K562 (cell line): Measurements from ENCODE around the gene LPCAT1. TPM values are rescaled to one million over a fixed set of nuclear protein-coding genes. Genes with fewer than 3 reads are reported as not detected.
A peak's percentile ranks its signal among the peaks of the same experiment; 100 is the strongest.

Experiments
- ATAC-seq: fragments of 200-7000 bp; cut with Tn5 transposase; 3 replicates; pipeline ENCODE4 v1.9.1; 2020; ENCODE audit warnings: moderate library complexity
- BruUV-seq: library from RNA; stranded (reverse); fragments of 400-500 nt; replicated peaks from 2 replicates; lab custom pipeline; 2021; lab: Mats Ljungman, UMichigan
- CTCF ChIA-PET: fragments of 300-600 bp; formaldehyde crosslinking; extraction: SDS; loops from one replicate; lab custom pipeline; 2021; ENCODE audit warnings: low intra/inter-chr PET ratio; lab: Yijun Ruan, JAX
- POLR2A ChIA-PET: fragments of 300-600, 350-650 bp; sonication (Branson Sonifier 250); formaldehyde crosslinking; extraction: SDS; loops from one replicate; lab custom pipeline; 2021; ENCODE audit warnings: antibody characterized with exemption, inconsistent platforms; lab: Yijun Ruan, JAX
- DNase-seq, 4 experiments: peaks; one replicate each; pipeline versions ENCODE4 v3.0.0 to v3.0.0-alpha.2; 2011 to 2018; ENCODE audit warnings: low spot score in 3 of 4, mixed read lengths in 3 of 4; ENCODE audit errors: extremely low read depth in 1 of 4
- FAIRE-seq: peaks from 2 replicates; lab custom pipeline; 2011; peaks lifted over from hg19 to GRCh38; lab: Jason Lieb, UNC
- H2AFZ ChIP-seq: 2 replicates; pipeline ENCODE4 v1.6.0; 2011; ENCODE audit warnings: low read depth, low read length, control low read depth, inconsistent platforms
- H3K27ac ChIP-seq: fragments of 200-600 bp; 3 replicates; pipeline ENCODE4 v1.8.0; 2011; ENCODE audit warnings: low read depth, mild to moderate bottlenecking, control low read depth, inconsistent platforms, low read length, moderate library complexity, mixed read lengths; ENCODE audit errors: extremely low read depth
- H3K27me3 ChIP-seq, 2 experiments: fragments of 300-600 bp in 1 of 2; 2 replicates in 1 of 2; 3 replicates in 1 of 2; pipeline versions ENCODE4 v1.6.0 to v1.8.0; 2011; ENCODE audit warnings: inconsistent platforms in 2 of 2, low read length in 2 of 2, mild to moderate bottlenecking in 1 of 2, mixed read lengths in 1 of 2, moderate library complexity in 1 of 2; ENCODE audit not compliant: control insufficient read depth in 2 of 2, insufficient read depth in 2 of 2
- H3K36me3 ChIP-seq: fragments of 300-600 bp; 3 replicates; pipeline ENCODE4 v1.8.0; 2011; ENCODE audit warnings: mild to moderate bottlenecking, low read length, inconsistent platforms; ENCODE audit not compliant: control insufficient read depth, insufficient read depth
- H3K4me1 ChIP-seq, 2 experiments: fragments of 200-600 bp in 1 of 2; replicated peaks in 1 of 2; 2 replicates in 1 of 2; 3 replicates in 1 of 2; pipeline versions ENCODE4 v1.5.1 to v1.8.0; 2011; ENCODE audit warnings: inconsistent platforms in 2 of 2, low read length in 2 of 2, mild to moderate bottlenecking in 1 of 2, mixed read lengths in 1 of 2, moderate library complexity in 1 of 2; ENCODE audit not compliant: control insufficient read depth in 2 of 2, insufficient read depth in 2 of 2
- H3K4me2 ChIP-seq: 2 replicates; pipeline ENCODE4 v1.6.1; 2011; ENCODE audit warnings: low read length, control low read depth, inconsistent platforms, mixed read lengths; ENCODE audit not compliant: insufficient read depth
- H3K4me3 ChIP-seq: fragments of 200-600 bp; sonication (generic), shearing (Covaris generic); 2 replicates; pipeline ENCODE4 v1.5.1; 2016; ENCODE audit warnings: control low read depth, inconsistent platforms
- H3K79me2 ChIP-seq: fragments of 200-600 bp; 3 replicates; pipeline ENCODE4 v1.8.0; 2011; ENCODE audit warnings: low read length, inconsistent platforms; ENCODE audit not compliant: control insufficient read depth, insufficient read depth
- H3K9ac ChIP-seq, 2 experiments: 2 replicates each; pipeline versions ENCODE4 v1.6.0 to v1.6.1; 2011; ENCODE audit warnings: low read depth in 2 of 2, low read length in 2 of 2, control low read depth in 1 of 2, inconsistent platforms in 1 of 2, mild to moderate bottlenecking in 1 of 2, mixed read lengths in 1 of 2; ENCODE audit not compliant: insufficient read depth in 1 of 2
- H3K9me1 ChIP-seq: one replicate; pipeline ENCODE4 v1.6.0; 2011; ENCODE audit warnings: inconsistent platforms, mild to moderate bottlenecking, low read length, moderate library complexity; ENCODE audit not compliant: control insufficient read depth, insufficient read depth
- H3K9me3 ChIP-seq: replicated peaks from 2 replicates; pipeline ENCODE4 v1.5.1; 2011; ENCODE audit warnings: low read depth, low read length, inconsistent platforms; ENCODE audit not compliant: control insufficient read depth, insufficient read depth
- H4K20me1 ChIP-seq: replicated peaks from 2 replicates; pipeline ENCODE4 v1.6.1; 2011; ENCODE audit warnings: low read length, inconsistent platforms, mixed read lengths; ENCODE audit not compliant: control insufficient read depth, insufficient read depth
- CC2D1A ChIP-seq: fragments of 450-650 bp; IDR thresholded peaks from 2 replicates; pipeline ENCODE4 v1.6.1; 2017; ENCODE audit warnings: mild to moderate bottlenecking
- HDAC8 ChIP-seq: fragments of 450-650 bp; IDR thresholded peaks from 2 replicates; pipeline ENCODE4 v1.6.1; 2016; ENCODE audit warnings: mild to moderate bottlenecking, missing genetic modification characterization, moderate library complexity, missing compliant biosample characterization
- MTA3 ChIP-seq: fragments of 450-650 bp; formaldehyde crosslinking; IDR thresholded peaks from 2 replicates; pipeline ENCODE4 v1.6.1; 2017; ENCODE audit warnings: mild to moderate bottlenecking, borderline replicate concordance
- RBM25 ChIP-seq: fragments of 200-400 bp; formaldehyde crosslinking; IDR thresholded peaks from 2 replicates; pipeline ENCODE4 v1.6.1; 2018; ENCODE audit warnings: low read length, low read depth, moderate library complexity; ENCODE audit not compliant: severe bottlenecking
- ZNF184 ChIP-seq: sonication (generic); formaldehyde crosslinking; IDR thresholded peaks from 2 replicates; pipeline ENCODE4 v1.5.0; 2020; ENCODE audit warnings: missing genetic modification reagents
- ZNF24 ChIP-seq: fragments of 450-650 bp; IDR thresholded peaks from 2 replicates; pipeline ENCODE4 v1.6.1; 2016
- WGBS: fragments of 100-300 bp; shearing (Covaris generic); methylation state at CpG from one replicate; pipeline ENCODE4 v1.1.6; 2016; ENCODE audit warnings: low coverage, mixed read lengths; ENCODE audit not compliant: insufficient coverage; ENCODE audit errors: missing lambda C conversion rate; 5-methylcytosine and 5-hydroxymethylcytosine counted together
- in situ Hi-C: fragments of 300-500 bp; cut with MboI; formaldehyde crosslinking; loops from 4 replicates; pipeline ENCODE4 v1.15.0; 2018; ENCODE audit warnings: inconsistent platforms, mixed read lengths
- intact Hi-C: fragments of 100-400 bp; cut with micrococcal nuclease; formaldehyde crosslinking; loops from 2 replicates; pipeline ENCODE4 v1.14.2; 2022
- polyA plus RNA-seq, 8 experiments: library from polyadenylated mRNA; depleted of rRNA in 4 of 8; stranded (reverse) in 5 of 8; unstranded in 3 of 8; fragments of >200 nt; fragmentation: Nextera tagmentation in 2 of 8; fragmentation: Illumina TruSeq in 1 of 8; extraction: Ambion mirVana in 2 of 8; extraction: Trizol in 1 of 8; gene quantifications; 2 replicates each; pipeline versions ENCODE4 v1.2.1 to v1.2.3, GENCODE V29; 2011 to 2014; ENCODE audit warnings: inconsistent platforms in 1 of 8, missing spikeins in 1 of 8
- total RNA-seq, 7 experiments: library from RNA; depleted of rRNA in 6 of 7; stranded (reverse); fragments of >200 nt in 6 of 7; fragmentation: Illumina TruSeq in 2 of 7; extraction: Trizol in 2 of 7; gene quantifications; 2 replicates each; pipeline versions ENCODE4 v1.2.1 to v1.2.3, GENCODE V29; 2011 to 2021; ENCODE audit warnings: low replicate concordance in 1 of 7
- TF ChIP-seq, protein P1 (sequence below): sonication (generic); formaldehyde crosslinking; IDR thresholded peaks from 2 replicates; pipeline ENCODE4 v1.8.0; 2023; ENCODE audit warnings: mild to moderate bottlenecking, missing genetic modification reagents
- TF ChIP-seq, protein P2 (sequence below): fragments of 250-450 bp; sonication (Bioruptor Pico); IDR thresholded peaks from 2 replicates; pipeline ENCODE4 v1.5.0; 2021; ENCODE audit warnings: mild to moderate bottlenecking, borderline replicate concordance
- TF ChIP-seq, protein P3 (sequence below): sonication (generic); formaldehyde crosslinking; IDR thresholded peaks from 2 replicates; pipeline ENCODE4 v1.9.0; 2022; ENCODE audit warnings: mild to moderate bottlenecking, missing genetic modification reagents

Gene LPCAT1
- total and polyA plus RNA-seq, 9 of the 15 experiments (the other 6 are each of a cell fraction or from before 2014, with no cell fraction given) = 0.14 to 18.4 (median 13.9) TPM

DNA sequence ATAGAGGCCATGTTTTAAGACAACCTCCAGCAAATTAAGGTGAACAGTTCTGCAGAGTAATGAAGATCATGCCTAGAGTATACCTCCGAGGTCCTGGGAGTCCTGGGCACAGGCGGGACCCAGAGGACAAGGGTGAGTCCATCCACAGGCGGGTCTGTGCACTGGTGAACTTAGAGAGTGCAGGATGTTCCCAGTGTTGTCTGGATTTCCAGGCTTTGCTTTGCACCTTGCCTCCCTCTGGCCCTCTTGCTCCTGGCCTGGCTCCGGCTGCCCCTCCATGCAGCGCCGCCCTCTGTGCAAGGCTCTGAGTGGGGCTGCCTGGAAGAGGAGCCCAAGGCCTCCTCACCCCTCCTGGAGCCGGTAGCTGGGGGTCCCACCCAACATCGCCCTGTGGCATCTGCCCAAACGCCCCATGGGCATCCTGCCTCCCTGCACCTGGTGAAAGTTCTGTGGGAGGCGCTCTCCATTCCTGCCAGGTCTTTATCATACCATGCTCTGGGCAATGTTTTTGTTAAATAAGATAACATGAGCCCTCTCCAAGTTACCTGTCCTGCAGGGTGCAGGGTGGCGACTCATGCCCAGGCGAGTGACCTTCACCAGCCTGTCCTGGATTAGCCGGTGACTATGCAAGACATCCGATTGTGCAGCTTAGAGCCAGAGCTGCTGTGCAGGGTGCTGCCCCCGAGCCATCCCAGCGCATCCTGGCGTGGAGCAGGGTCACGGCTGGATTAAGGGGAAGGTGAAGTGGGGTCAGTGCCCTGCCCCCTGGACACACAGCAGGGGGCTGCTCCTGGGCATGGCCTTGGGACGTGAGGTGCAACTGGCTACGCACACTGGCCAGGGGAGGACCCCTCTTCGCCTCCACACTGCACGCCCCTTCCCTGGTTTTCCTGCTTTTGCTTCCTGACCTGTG, 41.3 kb upstream of the LPCAT1 start:
- ATAC-seq = peak; percentile 35; the same call in 2 of the 3 replicates
- Histone ChIP-seq H4K20me1 (no peaks in the 10 kb centered on the region; the same call in 1 of the 2 replicates), H2AFZ (no peak overlapping the region), H3K27ac (no peak overlapping the region), H3K9me1 (no peaks in the 10 kb centered on the region), H3K9ac (no peak overlapping the region), H3K4me1 (peaks cover 0 to 19% of the 10 kb centered on the region in 2 experiments; a peak in 2 of 5 replicates), H3K4me2 (no peak overlapping the region), H3K79me2 (no peaks in the 10 kb centered on the region), H3K27me3 (peaks cover 26 to 53% of the 10 kb centered on the region in 2 experiments), H3K36me3 (no peaks in the 10 kb centered on the region), H3K4me3 (no peak overlapping the region), H3K9me3 (no peaks in the 10 kb centered on the region)
- no peak for FAIRE-seq
- BruUV-seq = no TSS peak
- ChIA-PET CTCF (no interaction called here), POLR2A (interaction anchor here (0.8 kb wide), 1 partner anchor 19 kb away, joined by 3 read pairs; no protein-coding TSS in a partner anchor)
- peak in 1 of 4 experiments; percentile 5 for DNase-seq
- intact Hi-C loops = no loop called here
- in situ Hi-C loops = loop anchor here (5.0 kb wide), 1 partner anchor 1303 kb away; no protein-coding TSS in a partner anchor
- 10% methylated on average over 22 of the region's 22 CpGs for WGBS
- TF ChIP-seq, protein P1, sequence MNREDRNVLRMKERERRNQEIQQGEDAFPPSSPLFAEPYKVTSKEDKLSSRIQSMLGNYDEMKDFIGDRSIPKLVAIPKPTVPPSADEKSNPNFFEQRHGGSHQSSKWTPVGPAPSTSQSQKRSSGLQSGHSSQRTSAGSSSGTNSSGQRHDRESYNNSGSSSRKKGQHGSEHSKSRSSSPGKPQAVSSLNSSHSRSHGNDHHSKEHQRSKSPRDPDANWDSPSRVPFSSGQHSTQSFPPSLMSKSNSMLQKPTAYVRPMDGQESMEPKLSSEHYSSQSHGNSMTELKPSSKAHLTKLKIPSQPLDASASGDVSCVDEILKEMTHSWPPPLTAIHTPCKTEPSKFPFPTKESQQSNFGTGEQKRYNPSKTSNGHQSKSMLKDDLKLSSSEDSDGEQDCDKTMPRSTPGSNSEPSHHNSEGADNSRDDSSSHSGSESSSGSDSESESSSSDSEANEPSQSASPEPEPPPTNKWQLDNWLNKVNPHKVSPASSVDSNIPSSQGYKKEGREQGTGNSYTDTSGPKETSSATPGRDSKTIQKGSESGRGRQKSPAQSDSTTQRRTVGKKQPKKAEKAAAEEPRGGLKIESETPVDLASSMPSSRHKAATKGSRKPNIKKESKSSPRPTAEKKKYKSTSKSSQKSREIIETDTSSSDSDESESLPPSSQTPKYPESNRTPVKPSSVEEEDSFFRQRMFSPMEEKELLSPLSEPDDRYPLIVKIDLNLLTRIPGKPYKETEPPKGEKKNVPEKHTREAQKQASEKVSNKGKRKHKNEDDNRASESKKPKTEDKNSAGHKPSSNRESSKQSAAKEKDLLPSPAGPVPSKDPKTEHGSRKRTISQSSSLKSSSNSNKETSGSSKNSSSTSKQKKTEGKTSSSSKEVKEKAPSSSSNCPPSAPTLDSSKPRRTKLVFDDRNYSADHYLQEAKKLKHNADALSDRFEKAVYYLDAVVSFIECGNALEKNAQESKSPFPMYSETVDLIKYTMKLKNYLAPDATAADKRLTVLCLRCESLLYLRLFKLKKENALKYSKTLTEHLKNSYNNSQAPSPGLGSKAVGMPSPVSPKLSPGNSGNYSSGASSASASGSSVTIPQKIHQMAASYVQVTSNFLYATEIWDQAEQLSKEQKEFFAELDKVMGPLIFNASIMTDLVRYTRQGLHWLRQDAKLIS (CRISPR knock-in tag) = no peak
- TF ChIP-seq ZNF24 (no peak), CC2D1A (no peak), ZNF184 (CRISPR knock-in tag) (no peak), RBM25 (no peak), MTA3 (no peak), HDAC8 (tag) (no peak)
- TF ChIP-seq, protein P2, sequence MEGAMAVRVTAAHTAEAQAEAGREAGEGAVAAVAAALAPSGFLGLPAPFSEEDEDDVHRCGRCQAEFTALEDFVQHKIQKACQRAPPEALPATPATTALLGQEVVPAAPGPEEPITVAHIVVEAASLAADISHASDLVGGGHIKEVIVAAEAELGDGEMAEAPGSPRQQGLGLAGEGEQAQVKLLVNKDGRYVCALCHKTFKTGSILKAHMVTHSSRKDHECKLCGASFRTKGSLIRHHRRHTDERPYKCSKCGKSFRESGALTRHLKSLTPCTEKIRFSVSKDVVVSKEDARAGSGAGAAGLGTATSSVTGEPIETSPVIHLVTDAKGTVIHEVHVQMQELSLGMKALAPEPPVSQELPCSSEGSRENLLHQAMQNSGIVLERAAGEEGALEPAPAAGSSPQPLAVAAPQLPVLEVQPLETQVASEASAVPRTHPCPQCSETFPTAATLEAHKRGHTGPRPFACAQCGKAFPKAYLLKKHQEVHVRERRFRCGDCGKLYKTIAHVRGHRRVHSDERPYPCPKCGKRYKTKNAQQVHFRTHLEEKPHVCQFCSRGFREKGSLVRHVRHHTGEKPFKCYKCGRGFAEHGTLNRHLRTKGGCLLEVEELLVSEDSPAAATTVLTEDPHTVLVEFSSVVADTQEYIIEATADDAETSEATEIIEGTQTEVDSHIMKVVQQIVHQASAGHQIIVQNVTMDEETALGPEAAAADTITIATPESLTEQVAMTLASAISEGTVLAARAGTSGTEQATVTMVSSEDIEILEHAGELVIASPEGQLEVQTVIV = no peak
- TF ChIP-seq, protein P3, sequence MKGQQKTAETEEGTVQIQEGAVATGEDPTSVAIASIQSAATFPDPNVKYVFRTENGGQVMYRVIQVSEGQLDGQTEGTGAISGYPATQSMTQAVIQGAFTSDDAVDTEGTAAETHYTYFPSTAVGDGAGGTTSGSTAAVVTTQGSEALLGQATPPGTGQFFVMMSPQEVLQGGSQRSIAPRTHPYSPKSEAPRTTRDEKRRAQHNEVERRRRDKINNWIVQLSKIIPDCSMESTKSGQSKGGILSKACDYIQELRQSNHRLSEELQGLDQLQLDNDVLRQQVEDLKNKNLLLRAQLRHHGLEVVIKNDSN (CRISPR knock-in tag) = no peak
